ENCODE data around the gene HMGB2. TPM values are rescaled to one million over a fixed set of nuclear protein-coding genes. Genes with fewer than 3 reads are reported as not detected.

The HMGB2 gene
- total RNA-seq = 65.4 and 82.9 TPM in 2 replicates

GRCh38 chr4:173334085-173334890 lies at the start of gene HMGB2:
Gene HMGB2 (minus strand): TSS chr4:173334358. CDS start chr4:173333649, 709 bp downstream.

GRCh38 chr4:173370477-173371291 lies 36.5 kb upstream of the HMGB2 start, which contains the start of gene SAP30:
Gene SAP30 (plus strand): TSS chr4:173370954. CDS start chr4:173371183, 229 bp downstream.

Other genes starting within 250 kb of the HMGB2 start
- 11.0 and 20.1 TPM in 2 replicates for gene GALNT7, start 165.5 kb downstream of the HMGB2 start, total RNA-seq
- gene SAP30, start 36.6 kb upstream of the HMGB2 start, total RNA-seq = 18.7 and 23.5 TPM in 2 replicates
- gene SCRG1, start 64.8 kb upstream of the HMGB2 start, total RNA-seq = under 0.01 TPM in 1 of 2 replicates, not detected in the other
- gene HAND2, start 195.9 kb upstream of the HMGB2 start, total RNA-seq = 9.9 and 15.4 TPM in 2 replicates